HUES6 (cell line): ENCODE results near the gene BTG1.

Source experiments
- H3K27ac ChIP-seq: 2 replicates; pipeline ENCODE4 v1.7.0; 2013; ENCODE audit warnings: low read depth, mild to moderate bottlenecking, low read length, inconsistent platforms
- H3K27me3 ChIP-seq: 2 replicates; pipeline ENCODE4 v1.6.1; 2013; ENCODE audit warnings: low read length; ENCODE audit not compliant: control insufficient read depth, insufficient read depth
- H3K36me3 ChIP-seq: 2 replicates; pipeline ENCODE4 v1.6.1; 2013; ENCODE audit warnings: low read length; ENCODE audit not compliant: control insufficient read depth, insufficient read depth
- H3K4me1 ChIP-seq: 2 replicates; pipeline ENCODE4 v1.6.1; 2013; ENCODE audit warnings: low read length; ENCODE audit not compliant: control insufficient read depth, insufficient read depth
- H3K4me3 ChIP-seq: 2 replicates; pipeline ENCODE4 v1.5.1; 2013; ENCODE audit warnings: low read depth, low read length
- H3K9ac ChIP-seq: one replicate; pipeline ENCODE4 v1.6.1; 2013; ENCODE audit warnings: mild to moderate bottlenecking, low read length
- H3K9me3 ChIP-seq: 2 replicates; pipeline ENCODE4 v1.6.1; 2013; ENCODE audit warnings: low read depth, low read length; ENCODE audit not compliant: control insufficient read depth, insufficient read depth

Gene BTG1

DNA sequence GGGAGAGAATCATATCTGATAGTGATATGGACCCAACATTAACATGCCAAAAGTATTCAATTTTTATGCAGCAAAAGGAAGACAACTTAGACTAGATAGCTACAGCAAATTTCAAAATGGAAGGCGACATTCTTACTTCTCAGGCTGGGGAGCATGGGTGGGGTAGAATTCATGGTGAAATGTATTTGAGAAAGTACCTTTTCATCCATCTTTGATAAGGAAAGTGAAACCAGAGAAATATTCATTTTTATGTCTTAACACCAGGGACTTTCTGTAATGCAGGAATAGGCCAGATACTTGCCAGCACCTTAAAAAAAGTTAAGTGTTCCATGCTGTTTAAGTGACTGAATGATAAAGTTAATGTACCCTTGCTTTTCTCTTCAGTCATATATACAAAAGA lies 13.4 kb downstream of the BTG1 start:
- Histone ChIP-seq H3K9me3 (no peaks in the 10 kb centered on the region), H3K27me3 (no peaks in the 10 kb centered on the region), H3K27ac (no peak overlapping the region), H3K36me3 (no peaks in the 10 kb centered on the region), H3K9ac (no peak overlapping the region), H3K4me1 (peaks cover 41% of the 10 kb centered on the region), H3K4me3 (no peak overlapping the region)

DNA sequence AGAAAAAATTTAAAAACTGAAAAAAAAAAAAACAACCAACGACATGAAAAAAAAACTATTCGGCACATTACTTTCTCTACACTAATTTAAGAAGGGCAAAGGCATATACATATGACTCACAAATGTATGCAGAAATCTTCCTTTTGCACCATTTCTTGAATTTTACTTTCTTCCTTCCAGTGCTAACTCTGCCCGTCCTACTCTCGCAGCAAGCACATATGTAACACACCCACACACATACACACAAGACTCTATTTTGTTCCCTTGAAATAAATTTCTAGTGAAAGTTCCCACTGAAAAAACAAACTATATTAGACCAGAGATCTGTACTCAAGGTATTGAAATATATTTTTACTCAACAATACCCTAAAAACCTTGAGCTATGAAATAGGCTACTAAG lies 14.6 kb downstream of the BTG1 start:
- peaks cover 28% of the 10 kb centered on the region for H3K4me1 ChIP-seq
- no peak overlapping the region for H3K9ac ChIP-seq
- no peak overlapping the region for H3K4me3 ChIP-seq
- no peak overlapping the region for H3K27ac ChIP-seq
- no peaks in the 10 kb centered on the region for H3K9me3 ChIP-seq
- no peaks in the 10 kb centered on the region for H3K27me3 ChIP-seq
- H3K36me3 ChIP-seq: no peaks in the 10 kb centered on the region

DNA sequence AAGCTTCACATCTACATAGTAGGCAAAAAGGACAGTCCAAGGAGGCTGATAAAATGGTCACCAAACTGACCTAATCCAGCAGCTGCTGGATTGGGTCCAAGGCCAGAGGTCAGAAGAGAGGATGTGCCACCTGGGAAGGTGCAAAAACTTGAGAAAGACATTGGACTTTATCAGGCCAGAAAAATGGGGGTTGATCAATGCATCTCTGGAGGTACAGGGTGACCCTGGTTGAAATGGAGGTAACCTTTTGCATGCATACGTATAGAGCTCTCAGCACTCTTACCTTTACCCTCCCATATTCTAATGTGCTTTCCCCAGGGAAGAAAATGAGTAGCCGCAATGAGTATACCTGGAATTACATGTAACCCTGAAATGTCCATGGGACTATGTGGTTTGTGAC lies 16.0 kb downstream of the BTG1 start:
- H3K36me3 ChIP-seq: no peaks in the 10 kb centered on the region
- no peak overlapping the region for H3K4me3 ChIP-seq
- H3K27ac ChIP-seq: no peak overlapping the region
- H3K9me3 ChIP-seq: no peaks in the 10 kb centered on the region
- no peaks in the 10 kb centered on the region for H3K27me3 ChIP-seq
- peaks cover 22% of the 10 kb centered on the region for H3K4me1 ChIP-seq
- no peak overlapping the region for H3K9ac ChIP-seq

DNA sequence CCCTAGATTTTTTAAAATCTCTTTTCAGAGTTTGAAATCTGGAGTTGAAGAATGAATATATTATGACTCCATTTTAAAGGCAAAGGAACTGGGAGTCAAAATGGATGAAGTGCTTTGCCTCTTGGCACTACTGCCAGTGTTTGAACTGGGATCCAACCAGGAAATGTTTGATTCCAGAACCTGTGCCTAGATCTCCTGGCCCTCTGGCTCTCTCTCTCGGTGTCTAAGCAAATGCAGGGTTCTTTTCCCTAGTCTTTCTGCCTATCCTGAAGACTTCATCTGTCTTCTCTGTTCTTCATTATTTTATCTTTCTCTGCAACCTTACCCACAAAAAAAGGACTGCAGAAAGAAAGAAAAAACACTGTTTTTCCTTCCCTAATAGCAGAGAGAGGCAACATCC lies 17.0 kb downstream of the BTG1 start:
- H3K27me3 ChIP-seq: no peaks in the 10 kb centered on the region
- no peaks in the 10 kb centered on the region for H3K9me3 ChIP-seq
- peaks cover 16% of the 10 kb centered on the region for H3K4me1 ChIP-seq
- no peaks in the 10 kb centered on the region for H3K36me3 ChIP-seq
- H3K27ac ChIP-seq: no peak overlapping the region
- no peak overlapping the region for H3K9ac ChIP-seq
- H3K4me3 ChIP-seq: no peak overlapping the region

DNA sequence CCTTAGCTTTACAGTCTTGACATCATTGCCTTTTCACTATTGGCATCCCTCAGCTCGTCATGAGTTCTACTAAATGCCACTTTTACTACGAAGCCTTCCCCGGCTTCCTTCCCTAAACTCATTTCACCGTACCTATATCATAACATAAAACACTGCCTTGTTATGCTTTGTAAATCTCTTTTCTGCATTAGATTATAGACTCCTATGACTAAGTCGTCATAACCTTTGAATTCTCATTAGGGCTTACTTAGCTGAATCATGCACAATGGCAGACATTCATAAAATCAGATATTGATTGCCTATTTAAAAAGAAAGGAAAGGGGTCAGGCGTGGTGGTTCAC lies 21.0 kb downstream of the BTG1 start:
- Histone ChIP-seq H3K27ac (no peak overlapping the region), H3K4me3 (no peak overlapping the region), H3K9me3 (no peaks in the 10 kb centered on the region), H3K36me3 (no peaks in the 10 kb centered on the region), H3K9ac (no peak overlapping the region), H3K4me1 (0 out of 2 replicates have a peak, but pooled peaks cover 8% of the 10 kb centered on the region), H3K27me3 (no peaks in the 10 kb centered on the region)

DNA sequence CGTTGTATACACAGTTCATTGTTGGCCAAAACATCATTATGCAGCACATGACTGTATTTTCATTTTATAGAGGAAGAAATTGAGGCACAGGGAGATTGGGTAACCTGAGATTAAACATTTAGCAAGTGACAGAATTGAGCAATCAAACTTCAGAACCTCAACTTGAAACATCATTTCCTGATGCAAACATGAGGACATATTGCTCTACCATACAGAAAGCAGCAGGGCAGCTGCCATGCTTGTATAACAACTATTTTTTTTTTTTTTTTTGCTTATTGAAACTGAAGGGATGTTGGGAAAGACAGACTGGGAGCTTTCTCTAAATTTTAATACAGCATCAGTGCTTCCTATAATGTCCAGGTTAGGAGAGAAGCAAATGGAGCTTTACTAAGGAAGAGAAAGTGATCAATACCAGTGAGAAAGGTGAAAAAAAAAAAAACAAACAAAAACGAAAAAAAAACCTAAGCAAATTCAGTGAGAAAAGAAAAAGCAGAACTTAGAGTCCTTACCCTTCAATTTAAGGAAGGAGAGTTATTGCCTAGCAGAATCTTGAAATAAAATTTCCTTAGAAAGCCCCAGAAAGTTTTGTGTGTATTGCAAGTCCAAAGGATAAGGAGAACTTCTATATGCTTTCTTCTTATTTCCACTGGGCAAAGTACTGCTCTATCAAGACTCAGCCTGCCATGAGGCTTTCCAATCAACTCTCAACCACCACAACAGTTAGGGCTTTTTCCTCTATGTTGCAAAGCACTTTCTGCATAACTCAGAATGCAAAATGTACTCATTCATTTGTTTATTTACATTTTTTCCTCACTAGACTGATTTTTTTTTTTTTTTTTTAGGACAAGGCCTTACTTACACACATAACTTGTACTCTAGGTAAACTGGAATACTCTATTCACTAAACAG lies 21.6 kb downstream of the BTG1 start:
- Histone ChIP-seq H3K27ac (no peak overlapping the region), H3K27me3 (no peaks in the 10 kb centered on the region), H3K4me1 (0 out of 2 replicates have a peak, but pooled peaks cover 8% of the 10 kb centered on the region), H3K4me3 (no peak overlapping the region), H3K9me3 (peaks cover 3% of the 10 kb centered on the region; the same call in 1 of the 2 replicates), H3K9ac (no peak overlapping the region), H3K36me3 (no peaks in the 10 kb centered on the region)

DNA sequence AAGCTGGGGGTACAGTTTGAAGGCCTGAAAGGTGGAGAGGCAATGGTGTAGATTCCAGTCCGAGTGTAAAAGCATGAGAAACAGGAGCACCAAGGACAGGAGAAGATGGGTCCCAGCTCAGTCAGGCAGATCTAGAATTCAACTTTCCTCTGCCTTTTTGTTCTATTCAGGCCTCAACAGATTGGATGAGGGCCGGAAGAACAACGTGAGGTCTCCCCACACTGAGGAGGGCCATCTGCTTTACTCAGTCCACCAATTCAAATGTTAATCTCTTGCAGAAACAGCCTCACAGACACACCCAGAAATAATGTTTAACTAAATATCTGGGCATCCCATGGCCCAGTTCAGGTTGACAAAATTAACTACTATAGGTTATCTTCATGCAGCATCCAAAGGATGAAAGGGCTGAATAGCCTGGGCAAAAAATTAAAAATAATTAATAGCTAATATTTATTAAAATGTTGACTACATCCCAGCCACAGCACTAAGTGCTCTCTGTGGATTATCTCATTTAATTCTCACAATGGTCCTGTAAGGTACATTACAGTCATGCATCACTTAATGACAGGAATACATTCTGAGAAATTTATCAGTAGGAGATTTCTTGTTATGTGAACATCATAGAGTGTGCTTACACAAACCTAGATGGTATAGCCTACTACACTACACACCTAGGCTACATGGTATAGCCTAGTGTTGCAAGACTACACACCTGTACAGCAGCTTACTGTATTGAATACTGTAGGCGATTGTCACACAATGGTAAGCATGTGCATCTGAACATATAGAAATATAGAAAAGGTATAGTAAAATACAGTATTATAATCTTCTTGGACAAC lies 22.5 kb downstream of the BTG1 start:
- H3K27me3 ChIP-seq: no peaks in the 10 kb centered on the region
- 0 out of 2 replicates have a peak, but pooled peaks cover 8% of the 10 kb centered on the region for H3K4me1 ChIP-seq
- H3K4me3 ChIP-seq: no peak overlapping the region
- no peak overlapping the region for H3K9ac ChIP-seq
- no peak overlapping the region for H3K27ac ChIP-seq
- peaks cover 3% of the 10 kb centered on the region; the same call in 1 of the 2 replicates for H3K9me3 ChIP-seq
- H3K36me3 ChIP-seq: no peaks in the 10 kb centered on the region

DNA sequence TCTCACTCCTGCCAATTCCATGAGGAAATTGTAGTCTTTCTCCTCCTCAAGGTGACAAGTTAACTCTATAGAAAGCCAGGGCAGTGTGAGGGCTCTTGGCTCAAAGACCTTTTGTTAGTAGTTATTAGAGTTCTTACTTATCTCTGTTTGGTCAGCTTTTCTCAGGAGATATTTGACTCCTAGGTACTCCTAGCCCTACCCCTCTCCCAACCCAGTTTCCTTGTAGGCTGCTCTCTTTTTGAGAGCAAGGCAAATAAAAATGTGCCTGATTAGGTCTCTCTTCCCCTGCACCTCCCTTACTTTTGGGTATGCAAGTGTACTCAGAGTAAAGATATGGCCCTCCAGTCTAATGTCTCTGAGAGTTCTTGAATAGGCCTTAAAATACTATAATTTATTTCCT lies 23.8 kb downstream of the BTG1 start:
- Histone ChIP-seq H3K36me3 (no peaks in the 10 kb centered on the region), H3K27me3 (no peaks in the 10 kb centered on the region), H3K4me1 (0 out of 2 replicates have a peak, but pooled peaks cover 8% of the 10 kb centered on the region), H3K9me3 (peaks cover 3% of the 10 kb centered on the region; the same call in 1 of the 2 replicates), H3K9ac (no peak overlapping the region), H3K4me3 (no peak overlapping the region), H3K27ac (no peak overlapping the region)

DNA sequence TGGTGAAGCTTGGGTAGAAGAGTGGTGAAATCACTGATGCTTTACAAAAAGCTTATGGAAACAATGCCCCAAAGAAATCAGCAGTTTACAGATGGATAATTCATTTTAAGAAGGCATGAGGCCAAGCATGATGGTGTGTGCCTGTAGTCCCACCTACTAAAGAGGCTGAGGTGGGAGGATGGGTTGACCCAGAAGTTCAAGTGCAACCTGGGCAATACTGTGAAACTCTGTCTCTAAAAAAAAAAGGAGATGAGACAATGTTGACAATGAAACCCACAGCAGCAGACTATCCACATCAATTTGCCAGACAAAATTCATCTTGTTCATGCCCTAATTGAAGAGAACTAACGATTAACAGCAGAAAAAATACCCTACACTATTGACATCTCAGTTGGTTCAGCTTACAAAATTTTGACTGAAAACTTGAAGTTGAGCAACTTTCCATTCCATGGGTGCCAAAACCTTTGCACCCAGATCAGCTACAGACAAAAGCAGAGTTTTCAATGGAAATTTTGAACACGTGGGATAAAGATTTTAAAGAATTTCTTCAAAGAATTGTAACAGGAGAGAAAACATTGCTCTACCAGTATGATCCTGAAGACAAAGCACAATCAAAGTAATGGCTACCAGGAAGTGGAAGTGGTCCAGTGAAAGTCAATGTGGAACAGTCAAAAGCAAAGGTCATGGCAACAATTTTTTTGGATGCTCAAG lies 26.7 kb downstream of the BTG1 start:
- H3K4me1 ChIP-seq: 0 out of 2 replicates have a peak, but pooled peaks cover 4% of the 10 kb centered on the region
- H3K27ac ChIP-seq: no peak overlapping the region
- no peaks in the 10 kb centered on the region for H3K36me3 ChIP-seq
- H3K4me3 ChIP-seq: no peak overlapping the region
- H3K27me3 ChIP-seq: no peaks in the 10 kb centered on the region
- H3K9ac ChIP-seq: no peak overlapping the region
- peaks cover 3% of the 10 kb centered on the region; the same call in 1 of the 2 replicates for H3K9me3 ChIP-seq

DNA sequence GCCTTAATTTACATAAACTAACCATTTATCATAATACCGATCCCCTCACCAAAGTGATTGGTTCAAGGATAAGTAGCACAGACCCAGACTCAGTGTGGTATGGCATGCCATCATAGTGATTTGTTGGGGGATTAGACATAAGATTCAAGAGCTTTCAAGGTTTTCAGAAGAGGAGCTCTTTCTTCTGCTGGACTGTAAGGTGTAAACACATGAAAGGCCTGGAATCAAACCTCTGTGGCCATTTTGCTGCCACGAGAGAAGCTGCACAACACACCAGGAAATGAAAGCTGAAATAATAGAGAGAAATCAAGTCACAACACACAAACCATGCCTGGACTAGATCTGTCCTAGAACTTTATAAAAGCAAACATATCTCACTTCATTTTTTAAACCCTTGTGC lies 30.8 kb downstream of the BTG1 start:
- H3K9me3 ChIP-seq: peaks cover 3% of the 10 kb centered on the region; the same call in 1 of the 2 replicates
- H3K27me3 ChIP-seq: no peaks in the 10 kb centered on the region
- no peak overlapping the region for H3K27ac ChIP-seq
- H3K36me3 ChIP-seq: no peaks in the 10 kb centered on the region
- no peak overlapping the region for H3K4me3 ChIP-seq
- peaks cover 8% of the 10 kb centered on the region for H3K4me1 ChIP-seq
- H3K9ac ChIP-seq: no peak overlapping the region
